H1 (cell line): ENCODE results near the gene USP24. TPM values are rescaled to one million over a fixed set of nuclear protein-coding genes. Genes with fewer than 3 reads are reported as not detected.

Source experiments
- CTCF ChIA-PET: fragments of 300-600 bp; sonication (Branson Sonifier 250); formaldehyde crosslinking; loops from one replicate; lab custom pipeline; 2021; ENCODE audit not compliant: partially characterized antibody; lab: Charles Lee
- POLR2A ChIA-PET: fragments of 300-600 bp; sonication (Branson Sonifier 250); formaldehyde crosslinking; loops from one replicate; lab custom pipeline; 2021; ENCODE audit warnings: inconsistent platforms; ENCODE audit not compliant: partially characterized antibody; lab: Charles Lee
- DNase-seq, 2 experiments: peaks; one replicate each; pipeline versions ENCODE4 v3.0.0 to v3.0.0-alpha.2; 2010 to 2022; ENCODE audit warnings: low spot score in 2 of 2, low read depth in 1 of 2, mixed read lengths in 1 of 2
- FAIRE-seq: peaks from 2 replicates; lab custom pipeline; 2011; peaks lifted over from hg19 to GRCh38; lab: Jason Lieb, UNC
- H2AFZ ChIP-seq: 2 replicates; pipeline ENCODE4 v1.8.1; 2012; ENCODE audit warnings: low read length, inconsistent platforms
- H2AK5ac ChIP-seq: 2 replicates; pipeline ENCODE4 v1.6.1; 2013; ENCODE audit warnings: low read depth, low read length
- H2BK120ac ChIP-seq: replicated peaks from 2 replicates; pipeline ENCODE3; 2013; ENCODE audit warnings: low read depth, low read length, inconsistent platforms
- H2BK12ac ChIP-seq: 2 replicates; pipeline ENCODE4 v1.6.1; 2013; ENCODE audit warnings: low read depth, low read length
- H2BK15ac ChIP-seq: 2 replicates; pipeline ENCODE4 v1.6.1; 2013; ENCODE audit warnings: low read length
- H2BK20ac ChIP-seq: 2 replicates; pipeline ENCODE4 v1.6.1; 2013; ENCODE audit warnings: low read length
- H2BK5ac ChIP-seq: 2 replicates; pipeline ENCODE4 v1.6.1; 2013; ENCODE audit warnings: low read depth, low read length
- H3K14ac ChIP-seq: 2 replicates; pipeline ENCODE4 v1.6.1; 2013; ENCODE audit warnings: inconsistent platforms; ENCODE audit not compliant: insufficient read length
- H3K18ac ChIP-seq: 2 replicates; pipeline ENCODE4 v1.6.1; 2013; ENCODE audit warnings: low read length; ENCODE audit errors: extremely low read depth
- H3K23ac ChIP-seq: 2 replicates; pipeline ENCODE4 v1.6.1; 2013; ENCODE audit warnings: inconsistent platforms; ENCODE audit not compliant: insufficient read length
- H3K23me2 ChIP-seq: 2 replicates; pipeline ENCODE4 v1.6.1; 2013; ENCODE audit warnings: low read depth, low read length
- H3K27ac ChIP-seq: 2 replicates; pipeline ENCODE4 v1.6.1; 2011; ENCODE audit warnings: low read depth, low read length, inconsistent platforms
- H3K27me3 ChIP-seq, 4 experiments: replicated peaks in 1 of 4; 1 replicate in 1 of 4; 2 replicates in 3 of 4; pipeline versions ENCODE4 v1.6.1 to v1.8.1; 2011 to 2013; ENCODE audit warnings: low read length in 3 of 4, mild to moderate bottlenecking in 3 of 4, inconsistent platforms in 2 of 4, mixed read lengths in 2 of 4, moderate library complexity in 1 of 4; ENCODE audit not compliant: control insufficient read depth in 3 of 4, insufficient read depth in 3 of 4; ENCODE audit errors: extremely low read depth in 1 of 4
- H3K36me3 ChIP-seq, 4 experiments: 2 replicates each; pipeline versions ENCODE4 v1.6.1 to v1.8.1; 2011 to 2013; ENCODE audit warnings: mild to moderate bottlenecking in 4 of 4, low read length in 3 of 4, moderate library complexity in 2 of 4, control low read depth in 1 of 4, inconsistent platforms in 1 of 4; ENCODE audit not compliant: insufficient read depth in 4 of 4, control insufficient read depth in 2 of 4
- H3K4ac ChIP-seq: replicated peaks from 2 replicates; pipeline ENCODE3; 2013; ENCODE audit warnings: low read length, low read depth, mixed read lengths, inconsistent platforms; ENCODE audit not compliant: insufficient read length
- H3K4me1 ChIP-seq, 4 experiments: replicated peaks in 1 of 4; 1 replicate in 1 of 4; 2 replicates in 3 of 4; pipeline versions ENCODE4 v1.6.1 to v1.8.1; 2011 to 2013; ENCODE audit warnings: low read length in 3 of 4, inconsistent platforms in 2 of 4, mixed read lengths in 1 of 4; ENCODE audit not compliant: insufficient read depth in 4 of 4, control insufficient read depth in 3 of 4
- H3K4me2 ChIP-seq, 2 experiments: 2 replicates each; pipeline versions ENCODE4 v1.6.1 to v1.8.1; 2011 to 2013; ENCODE audit warnings: low read depth in 2 of 2, low read length in 2 of 2, control low read depth in 1 of 2, inconsistent platforms in 1 of 2, mild to moderate bottlenecking in 1 of 2; ENCODE audit not compliant: insufficient read depth in 1 of 2
- H3K4me3 ChIP-seq, 4 experiments: fragments of 200-600, 300-600 bp in 1 of 4; sonication (generic), shearing (Covaris generic), sonication (Bioruptor Twin) in 1 of 4; 2 replicates each; pipeline versions ENCODE4 v1.5.1 to v1.8.1; 2011 to 2016; ENCODE audit warnings: low read length in 4 of 4, low read depth in 3 of 4, control low read depth in 2 of 4, inconsistent platforms in 2 of 4, mild to moderate bottlenecking in 2 of 4, mixed read lengths in 1 of 4, moderate library complexity in 1 of 4; ENCODE audit not compliant: insufficient read depth in 2 of 4; ENCODE audit errors: extremely low read depth in 1 of 4
- H3K56ac ChIP-seq: replicated peaks from 2 replicates; pipeline ENCODE3; 2013; ENCODE audit warnings: low read depth, mild to moderate bottlenecking, mixed read lengths, low read length, inconsistent platforms; ENCODE audit not compliant: insufficient read length
- H3K79me1 ChIP-seq: 2 replicates; pipeline ENCODE4 v1.6.1; 2013; ENCODE audit warnings: low read depth, low read length, control low read depth
- H3K79me2 ChIP-seq, 2 experiments: 2 replicates each; pipeline versions ENCODE4 v1.6.1 to v1.8.1; 2012 to 2013; ENCODE audit warnings: low read length in 2 of 2, mild to moderate bottlenecking in 2 of 2, inconsistent platforms in 1 of 2; ENCODE audit not compliant: insufficient read depth in 2 of 2, control insufficient read depth in 1 of 2
- H3K9ac ChIP-seq, 4 experiments: replicated peaks in 1 of 4; 1 replicate in 1 of 4; 2 replicates in 3 of 4; pipeline versions ENCODE4 v1.6.1 to v1.8.1; 2011 to 2013; ENCODE audit warnings: low read depth in 3 of 4, low read length in 3 of 4, control low read depth in 2 of 4, mild to moderate bottlenecking in 2 of 4, moderate library complexity in 2 of 4, inconsistent platforms in 1 of 4; ENCODE audit errors: extremely low read depth in 1 of 4
- H3K9me3 ChIP-seq, 2 experiments: 2 replicates each; pipeline versions ENCODE4 v1.6.1 to v1.8.1; 2012 to 2013; ENCODE audit warnings: mild to moderate bottlenecking in 2 of 2, moderate library complexity in 2 of 2, control low read depth in 1 of 2, inconsistent platforms in 1 of 2, low read depth in 1 of 2, low read length in 1 of 2, mixed read lengths in 1 of 2; ENCODE audit not compliant: insufficient read depth in 2 of 2
- H4K20me1 ChIP-seq, 2 experiments: replicated peaks in 1 of 2; 2 replicates each; pipeline versions ENCODE3 to v1.8.1; 2011 to 2013; ENCODE audit warnings: inconsistent platforms in 2 of 2, low read length in 2 of 2, mild to moderate bottlenecking in 1 of 2; ENCODE audit not compliant: insufficient read depth in 2 of 2, control insufficient read depth in 1 of 2
- H4K5ac ChIP-seq: 2 replicates; pipeline ENCODE4 v1.6.1; 2013; ENCODE audit warnings: low read length, low read depth, mixed read lengths, inconsistent platforms; ENCODE audit not compliant: insufficient read length
- H4K8ac ChIP-seq: 2 replicates; pipeline ENCODE4 v1.8.0; 2013; ENCODE audit warnings: mild to moderate bottlenecking, moderate library complexity, low read length, inconsistent platforms; ENCODE audit not compliant: insufficient read depth; ENCODE audit errors: extremely low read depth
- H4K91ac ChIP-seq: replicated peaks from 2 replicates; pipeline ENCODE3; 2013; ENCODE audit warnings: low read length, mixed read lengths, inconsistent platforms; ENCODE audit not compliant: insufficient read length
- ATF3 ChIP-seq: IDR thresholded peaks from 2 replicates; pipeline ENCODE4 v1.6.1; 2011; ENCODE audit warnings: low read depth, mild to moderate bottlenecking, low read length; ENCODE audit not compliant: insufficient read depth
- CBX5 ChIP-seq: fragments of 300-800, 300-1000 bp; sonication (generic); IDR thresholded peaks from 2 replicates; pipeline ENCODE4 v1.7.1; 2016; ENCODE audit warnings: antibody characterized with exemption, low read length, low read depth
- CTBP2 ChIP-seq: IDR thresholded peaks from 2 replicates; pipeline ENCODE4 v1.7.0; 2011; ENCODE audit warnings: borderline replicate concordance, mild to moderate bottlenecking, moderate library complexity, mixed read lengths, low read length; ENCODE audit not compliant: insufficient read depth, insufficient read length
- CTCF ChIP-seq, 3 experiments: IDR thresholded peaks; 1 replicate in 2 of 3; 2 replicates in 1 of 3; pipeline versions ENCODE4 v1.5.1 to v1.6.1; 2011; ENCODE audit warnings: low read length in 3 of 3, mild to moderate bottlenecking in 3 of 3, inconsistent platforms in 2 of 3, low read depth in 1 of 3, moderate library complexity in 1 of 3; ENCODE audit not compliant: insufficient read depth in 1 of 3; ENCODE audit errors: control extremely low read depth in 1 of 3
- EP300 ChIP-seq, 2 experiments: IDR thresholded peaks; 1 replicate in 1 of 2; 2 replicates in 1 of 2; pipeline ENCODE4 v1.6.1; 2011 to 2012; ENCODE audit warnings: low read depth in 2 of 2, low read length in 2 of 2, mild to moderate bottlenecking in 2 of 2, borderline replicate concordance in 1 of 2, inconsistent platforms in 1 of 2, moderate library complexity in 1 of 2
- JUN ChIP-seq: IDR thresholded peaks from 2 replicates; pipeline ENCODE4 v1.6.1; 2011; ENCODE audit warnings: low read depth, mild to moderate bottlenecking, improper control_type of control experiment, low read length
- KDM4A ChIP-seq: IDR thresholded peaks from one replicate; pipeline ENCODE4 v1.7.1; 2012; ENCODE audit warnings: low read depth, mild to moderate bottlenecking, moderate library complexity, low read length, inconsistent platforms; ENCODE audit not compliant: severe bottlenecking
- MAX ChIP-seq: IDR thresholded peaks from 2 replicates; pipeline ENCODE4 v1.6.1; 2012; ENCODE audit warnings: inconsistent platforms
- POLR2AphosphoS5 ChIP-seq: IDR thresholded peaks from 2 replicates; pipeline ENCODE4 v1.6.1; 2011; ENCODE audit warnings: low read depth, low read length
- SRF ChIP-seq: IDR thresholded peaks from 2 replicates; pipeline ENCODE4 v1.6.1; 2011; ENCODE audit warnings: mild to moderate bottlenecking, low read depth, low read length, moderate library complexity
- WGBS, 2 experiments: shearing (Covaris generic) in 1 of 2; methylation state at CpG; one replicate each; pipeline versions ENCODE4 v1.1.6 to v1.1.7; 2013 to 2015; ENCODE audit warnings: low lambda C conversion rate in 2 of 2, mixed read lengths in 2 of 2, inconsistent platforms in 1 of 2, low coverage in 1 of 2, missing lambda C conversion rate in 1 of 2; ENCODE audit not compliant: insufficient replicate concordance in 2 of 2, insufficient coverage in 1 of 2, insufficient read length in 1 of 2; ENCODE audit errors: extremely low coverage in 1 of 2, missing lambda C conversion rate in 1 of 2; 5-methylcytosine and 5-hydroxymethylcytosine counted together
- polyA plus RNA-seq, 7 experiments: library from polyadenylated mRNA; depleted of rRNA in 3 of 7; stranded (reverse) in 5 of 7; unstranded in 2 of 7; fragments of >200 nt in 5 of 7; fragments of 200-250 nt in 2 of 7; gene quantifications; 1 replicate in 5 of 7; 2 replicates in 1 of 7; 4 replicates in 1 of 7; pipeline versions ENCODE4 v1.2.1 to v1.2.3, GENCODE V29; 2011 to 2013; ENCODE audit warnings: missing spikeins in 2 of 7, mixed read lengths in 2 of 7
- total RNA-seq: library from RNA; stranded (reverse); fragmentation: NEBNext Ultra II Directional; extraction: Animal tissue kit (Norgen Biotek cat#: 25700); gene quantifications from 2 replicates; pipeline ENCODE4 v1.2.1, GENCODE V29; 2021

The USP24 gene
- total and polyA plus RNA-seq, 2 of the 8 experiments (the other 6 are each of a cell fraction or from before 2014, with no cell fraction given), result 11.1 to 34.6 TPM

GRCh38 chr1:55120538-55120937 is 94.6 kb downstream of the USP24 start:
- Histone ChIP-seq H3K4ac (no peak overlapping the region), H2AFZ (no peak overlapping the region), H3K56ac (no peak overlapping the region), H2AK5ac (no peak overlapping the region), H2BK5ac (no peak overlapping the region), H3K14ac (no peak overlapping the region), H3K36me3 (peaks cover 15 to 63% (median 42%) of the 10 kb centered on the region in 4 experiments), H3K4me2 (no peak overlapping the region), H3K23ac (no peak overlapping the region), H2BK12ac (no peak overlapping the region), H4K20me1 (peaks cover 0 to 2% of the 10 kb centered on the region in 2 experiments), H2BK15ac (no peak overlapping the region), H4K8ac (no peak overlapping the region), H2BK120ac (no peak overlapping the region), H3K4me1 (no peaks in the 10 kb centered on the region), H3K18ac (no peak overlapping the region), H3K23me2 (no peaks in the 10 kb centered on the region), H3K9me3 (no peaks in the 10 kb centered on the region), H4K91ac (no peak overlapping the region), H3K9ac (no peak overlapping the region), H2BK20ac (no peak overlapping the region), H3K27ac (no peak overlapping the region), H3K79me1 (no peaks in the 10 kb centered on the region; the same call in 1 of the 2 replicates), H3K4me3 (no peak overlapping the region), H4K5ac (no peak overlapping the region), H3K27me3 (no peaks in the 10 kb centered on the region; a peak in 1 of 7 replicates), H3K79me2 (no peaks in the 10 kb centered on the region)
- ChIA-PET CTCF (interaction anchor here (0.8 to 1.4 kb wide), 2 partner anchors 20 to 49 kb away, joined by 5 read pairs; no protein-coding TSS in a partner anchor), POLR2A (no interaction called here)
- no peak for DNase-seq
- FAIRE-seq, result no peak
- WGBS, 2 experiments, result 92% methylated on average over 5 of the region's 5 CpGs; no CpG with 5 or more reads in 1 of the 2 experiments
- no peak for TF ChIP-seq ATF3
- no peak for TF ChIP-seq JUN
- no peak for TF ChIP-seq EP300 (IDR thresholded peaks at IDR 0.05; ENCODE audit: borderline replicate concordance in 1 of 2, low read depth in 2 of 2, low read length in 2 of 2)
- TF ChIP-seq CBX5, result no peak
- TF ChIP-seq CTCF (IDR thresholded peaks at IDR 0.05; ENCODE audit: control extremely low read depth in 1 of 3, insufficient read depth in 1 of 3, low read depth in 1 of 3, low read length in 3 of 3), result no peak
- TF ChIP-seq KDM4A, result no peak
- no peak for TF ChIP-seq MAX
- no peak for TF ChIP-seq SRF
- TF ChIP-seq CTBP2, result no peak
- TF ChIP-seq POLR2AphosphoS5, result no peak
